Stimulated activated CD8-positive, alpha-beta memory T cell treated with anti-CD3 and anti-CD28 coated beads, Interleukin-4, amount 100 ng/mL, for 1 hour (primary cell): ENCODE measurements around the gene HMX1.

Source experiments
- DNase-seq, 2 donors: peaks; one replicate each; pipeline ENCODE4 v3.0.0-alpha.2; 2020; ENCODE audit warnings: low read depth in 2 of 2, low spot score in 1 of 2

Gene HMX1

DNA sequence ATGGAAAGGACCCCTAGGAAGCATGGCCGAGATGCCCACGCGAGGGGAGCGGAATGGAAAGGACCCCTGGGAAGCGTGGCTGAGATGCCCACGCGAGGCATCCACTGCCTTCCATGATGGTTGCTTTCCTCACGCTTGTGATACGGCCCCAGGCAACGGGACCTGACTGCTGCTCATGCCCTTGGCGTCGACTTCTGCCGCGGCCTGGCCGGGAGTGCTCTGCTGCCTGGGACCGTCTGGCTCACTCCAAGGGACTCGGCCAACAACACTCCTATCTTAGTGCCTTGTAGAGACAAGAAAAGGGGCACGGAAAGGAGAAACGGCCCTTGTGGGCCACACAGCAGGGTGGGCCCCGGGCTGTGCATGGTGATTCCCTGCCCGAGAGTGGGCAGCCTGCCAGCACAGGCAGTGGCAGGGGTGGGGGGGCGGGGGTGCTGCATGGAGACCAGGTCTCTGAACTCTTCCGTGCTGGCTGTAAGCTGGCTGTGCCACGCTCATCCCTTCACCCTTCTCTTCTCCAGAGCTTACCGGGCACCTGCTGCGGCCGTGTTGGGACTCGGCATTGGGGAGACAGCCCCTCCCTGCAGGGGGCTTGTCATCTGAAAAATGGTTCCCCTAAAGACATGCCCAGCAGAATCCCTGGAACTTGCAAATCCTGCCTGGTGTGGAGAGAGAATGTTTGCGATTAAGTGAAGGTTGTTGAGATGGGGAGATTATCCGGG is 38.6 kb upstream of the HMX1 start:
- no peak for DNase-seq

DNA sequence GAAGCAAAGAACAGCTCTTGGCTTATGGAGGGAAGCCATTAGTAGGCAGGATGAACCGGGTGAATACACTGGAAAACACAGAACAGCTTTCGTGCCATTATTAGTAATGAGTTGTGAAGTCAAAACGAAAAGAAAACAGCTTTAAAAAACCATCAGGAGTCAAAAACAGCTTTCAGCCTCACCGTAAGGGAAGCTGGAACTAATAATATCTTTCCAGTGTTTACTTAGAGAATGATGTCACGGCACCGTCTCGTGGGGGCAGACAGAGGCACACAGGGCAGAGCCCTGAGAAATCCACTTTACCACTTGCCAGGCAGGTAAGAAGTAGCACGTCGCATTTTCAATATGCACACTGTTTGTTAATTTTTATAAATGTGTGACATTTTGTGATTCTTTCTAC is 37.9 kb upstream of the HMX1 start:
- no peak for DNase-seq

DNA sequence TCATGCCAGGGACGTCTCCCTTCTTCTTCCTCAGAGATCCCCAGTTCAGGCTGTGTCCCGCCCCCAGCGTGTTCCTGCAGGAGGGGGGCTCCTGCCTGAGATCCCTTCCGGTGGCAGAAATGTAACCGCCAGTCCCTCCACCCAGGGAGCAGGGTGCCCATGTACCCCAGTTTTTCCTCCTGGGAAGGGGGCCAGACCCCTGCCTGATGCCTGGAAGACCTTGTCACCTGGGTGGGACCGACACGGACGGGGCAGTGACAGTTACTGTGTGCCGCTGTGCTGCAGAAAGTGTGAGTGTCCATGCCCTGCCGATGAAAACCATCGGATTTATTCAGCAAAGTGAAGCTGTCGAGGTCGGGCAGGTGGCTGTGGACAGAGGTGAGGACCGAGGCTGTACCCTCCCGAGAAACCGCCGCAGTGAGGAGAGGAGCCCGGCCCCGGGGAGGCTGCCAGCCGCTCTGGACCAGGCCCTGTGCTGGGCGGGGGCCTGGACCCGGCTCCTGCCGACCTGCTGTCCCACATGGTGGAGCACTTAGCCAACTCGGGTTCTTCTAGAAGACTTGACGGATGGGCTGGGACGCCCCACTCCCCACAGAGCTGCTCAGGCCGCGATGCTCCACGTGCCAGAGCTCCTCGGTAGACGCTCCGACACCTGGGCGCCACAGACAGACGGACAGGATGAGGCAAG is 36.7 kb upstream of the HMX1 start:
- no peak for DNase-seq

- no peak for DNase-seq
These were observed 36.1 kb upstream of the HMX1 start for GRCh38 chr4:8907596-8908205.

DNA sequence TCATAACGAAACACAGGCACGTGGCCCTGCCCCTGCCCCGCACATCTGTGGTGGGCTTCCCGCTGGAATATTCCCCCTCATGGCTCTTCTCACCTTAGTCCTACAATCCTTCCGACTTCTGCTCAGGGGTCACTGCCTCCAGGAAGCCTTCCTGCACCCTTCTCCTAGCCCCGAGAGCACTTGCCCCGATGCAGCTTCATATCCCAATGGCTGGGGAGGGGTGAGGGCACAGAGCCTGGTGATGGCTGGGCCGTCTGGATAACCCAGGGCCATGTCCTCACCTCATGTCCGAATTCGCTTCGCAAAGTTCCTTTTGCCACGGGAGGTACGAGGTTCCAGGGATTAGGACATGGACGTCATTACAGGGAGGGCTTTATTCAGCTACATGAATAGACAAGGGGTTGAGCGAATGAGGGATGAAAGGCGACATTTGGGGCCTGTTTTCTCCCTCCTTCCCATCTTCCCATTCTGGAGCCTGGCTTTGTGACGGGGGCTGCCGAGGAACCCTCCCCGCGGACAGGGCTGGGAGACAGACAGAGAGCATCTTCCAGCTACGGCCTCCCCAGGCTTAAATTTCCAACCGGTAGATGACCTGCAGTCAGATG is 35.5 kb upstream of the HMX1 start:
- no peak for DNase-seq

DNA sequence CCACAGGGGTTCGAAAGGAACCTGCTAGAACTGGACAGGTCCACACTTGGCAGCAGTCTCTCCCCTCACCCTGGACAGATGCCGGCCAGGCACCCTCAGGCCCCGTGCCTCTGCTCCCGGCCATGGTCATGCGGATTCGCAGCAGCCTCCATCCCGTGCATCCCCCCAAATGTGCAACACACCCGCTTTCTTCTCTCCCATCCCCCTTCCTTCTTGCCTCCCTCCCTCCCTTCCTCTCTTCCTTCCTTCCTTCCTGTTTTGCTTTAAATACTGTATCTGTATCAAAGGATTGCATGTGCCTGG is 35.0 kb upstream of the HMX1 start:
- no peak for DNase-seq

DNA sequence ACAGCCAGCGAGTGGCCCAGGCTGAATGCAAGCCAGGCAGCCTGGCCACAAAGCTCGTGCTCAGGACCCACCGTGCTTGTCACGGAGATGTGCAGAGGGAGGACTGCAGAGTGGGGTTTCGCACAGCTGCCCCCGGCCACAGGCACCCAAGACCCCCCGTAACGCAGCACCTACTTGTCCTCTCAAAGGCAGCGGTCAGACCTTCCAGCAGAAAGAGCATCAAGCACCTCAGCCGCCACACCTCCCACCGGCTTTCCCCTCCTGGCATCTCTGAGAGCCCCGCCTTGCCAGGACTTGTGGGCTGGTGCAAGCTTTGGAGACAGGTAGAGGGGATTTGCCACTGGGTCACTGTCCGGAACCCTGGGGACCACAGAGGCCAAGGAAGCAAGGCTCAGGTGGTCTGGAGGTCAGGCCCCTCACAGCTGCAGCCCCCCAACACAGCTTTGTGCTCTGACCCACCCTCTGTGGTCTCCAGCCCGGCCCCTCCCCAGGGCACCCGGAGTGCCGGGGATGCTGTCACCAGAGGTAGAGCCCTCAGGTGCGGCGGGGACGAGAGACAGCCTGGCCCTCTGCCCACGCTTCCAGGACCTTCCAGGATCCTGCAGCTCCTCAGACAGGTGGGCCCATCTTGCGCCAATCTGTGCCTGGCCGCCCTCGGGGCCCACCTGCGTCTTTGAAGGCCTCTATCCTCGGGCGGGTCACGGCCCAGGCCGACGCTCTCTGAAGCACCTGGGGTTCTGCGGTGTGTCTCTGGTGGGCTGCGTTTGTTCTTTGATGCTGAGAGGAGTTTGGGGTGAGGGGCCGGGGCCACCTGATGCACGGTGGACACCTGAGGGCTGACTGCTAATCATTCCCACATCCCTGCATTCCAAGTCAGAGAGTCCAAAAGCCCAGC is 34.4 kb upstream of the HMX1 start:
- no peak for DNase-seq

- no peak for DNase-seq
These were observed 33.7 kb upstream of the HMX1 start for GRCh38 chr4:8905226-8905772.

DNA sequence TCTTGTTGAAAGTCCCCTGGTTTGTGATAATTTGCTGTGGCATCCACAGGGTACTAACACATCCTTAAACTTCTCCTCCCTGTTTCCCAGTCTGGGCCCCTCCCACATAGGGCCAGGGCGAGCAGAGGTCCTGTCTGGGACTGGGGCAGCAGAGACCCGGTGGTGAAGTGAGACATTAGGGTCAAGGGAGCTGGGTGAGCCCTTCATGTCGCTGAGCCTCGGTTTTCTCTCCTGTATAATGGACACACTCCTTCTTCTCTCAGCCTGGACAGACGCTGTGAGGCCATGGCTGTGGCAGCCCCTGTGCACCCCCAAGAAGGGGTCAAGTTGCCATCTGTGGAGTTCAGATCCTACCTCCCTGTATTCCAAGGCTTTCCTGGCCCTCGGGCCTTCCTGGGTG is 33.0 kb upstream of the HMX1 start:
- DNase-seq: no peak

- no peak for DNase-seq
These were observed 32.4 kb upstream of the HMX1 start for GRCh38 chr4:8904041-8904501.

- DNase-seq: no peak
These were observed 29.7 kb upstream of the HMX1 start for GRCh38 chr4:8901335-8901734.

GRCh38 chr4:8900588-8900987 is 28.9 kb upstream of the HMX1 start:
- DNase-seq: no peak

DNA sequence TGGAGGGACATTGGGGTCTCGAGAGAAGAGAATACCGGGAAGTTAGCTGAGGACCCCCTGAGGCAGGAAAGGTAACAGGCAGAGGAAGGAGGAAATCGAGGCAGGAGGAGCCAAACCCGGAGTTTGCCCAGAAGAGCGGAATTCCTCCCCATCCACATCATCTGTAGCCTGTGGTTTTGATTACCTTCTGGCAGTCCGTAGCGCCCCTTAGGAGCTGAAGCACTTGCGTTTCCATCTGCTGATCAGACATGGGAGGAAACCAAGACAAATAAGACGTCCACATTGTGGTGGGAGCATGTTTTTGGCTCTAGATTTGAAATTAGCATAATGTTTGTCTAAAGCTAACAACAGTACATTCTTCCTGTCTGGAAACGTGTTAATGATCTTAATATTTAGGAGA is 26.8 kb upstream of the HMX1 start:
- no peak for DNase-seq

GRCh38 chr4:8897251-8898167 is 25.9 kb upstream of the HMX1 start:
- DNase-seq: no peak

DNA sequence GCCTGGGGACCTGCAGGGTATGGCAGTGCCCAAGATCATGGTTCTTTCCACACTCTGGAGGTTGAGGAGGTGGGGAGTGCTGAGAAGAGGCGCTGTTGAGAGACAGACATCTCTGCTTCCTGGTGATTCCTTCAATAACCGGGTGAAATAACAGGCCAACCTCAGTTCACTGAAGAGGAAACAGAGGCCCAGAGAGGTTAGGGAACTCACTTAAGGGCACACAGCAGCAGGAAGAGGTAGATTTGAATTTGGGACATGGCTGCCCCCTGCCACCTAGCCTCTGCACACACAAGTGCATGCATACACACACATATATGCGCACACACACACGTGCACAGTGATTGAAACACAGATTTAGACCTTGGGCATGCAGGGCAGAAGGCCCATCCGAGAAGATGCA is 24.9 kb upstream of the HMX1 start:
- DNase-seq: no peak

GRCh38 chr4:8896071-8896470 is 24.4 kb upstream of the HMX1 start:
- no peak for DNase-seq

DNA sequence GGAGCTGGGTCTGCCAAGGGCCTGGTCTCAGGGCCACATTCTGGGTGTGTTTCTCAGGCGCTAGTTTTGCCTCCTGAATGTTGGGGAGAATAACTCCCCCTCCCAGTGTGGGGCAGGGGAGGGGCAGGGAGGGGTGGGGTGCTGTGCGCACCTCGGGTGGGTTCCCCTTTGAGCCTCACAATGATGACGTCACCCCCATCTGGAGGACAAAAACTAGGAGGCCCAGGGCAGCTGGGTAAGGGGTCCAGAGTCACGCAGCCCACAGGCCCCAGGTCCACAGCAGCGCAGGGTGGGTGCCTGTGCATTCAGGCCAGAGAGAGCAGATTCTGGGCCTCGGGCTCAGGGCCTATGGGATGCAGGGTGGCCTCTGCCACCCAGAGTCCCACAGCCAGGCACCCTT is 23.7 kb upstream of the HMX1 start:
- DNase-seq: no peak

DNA sequence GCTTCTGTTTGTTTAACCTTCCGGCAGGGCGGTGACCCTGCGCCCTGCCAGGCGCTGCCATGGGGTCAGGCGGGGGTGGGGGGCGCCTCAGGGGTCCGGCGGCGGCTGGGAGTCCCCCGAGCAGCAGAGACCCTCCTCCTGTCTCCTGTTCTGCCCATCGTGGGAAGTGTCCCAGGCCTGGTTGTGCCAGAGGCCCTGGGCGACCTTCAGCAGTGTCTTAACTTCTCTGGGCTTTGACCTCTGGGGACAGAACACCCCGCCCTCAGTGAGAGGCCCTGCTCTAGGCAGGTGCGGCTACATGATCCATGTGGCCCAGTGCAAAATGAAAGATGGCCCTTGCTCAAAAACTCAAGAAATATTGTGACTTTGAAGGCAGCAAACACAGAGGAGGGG is 22.8 kb upstream of the HMX1 start:
- DNase-seq: no peak

DNA sequence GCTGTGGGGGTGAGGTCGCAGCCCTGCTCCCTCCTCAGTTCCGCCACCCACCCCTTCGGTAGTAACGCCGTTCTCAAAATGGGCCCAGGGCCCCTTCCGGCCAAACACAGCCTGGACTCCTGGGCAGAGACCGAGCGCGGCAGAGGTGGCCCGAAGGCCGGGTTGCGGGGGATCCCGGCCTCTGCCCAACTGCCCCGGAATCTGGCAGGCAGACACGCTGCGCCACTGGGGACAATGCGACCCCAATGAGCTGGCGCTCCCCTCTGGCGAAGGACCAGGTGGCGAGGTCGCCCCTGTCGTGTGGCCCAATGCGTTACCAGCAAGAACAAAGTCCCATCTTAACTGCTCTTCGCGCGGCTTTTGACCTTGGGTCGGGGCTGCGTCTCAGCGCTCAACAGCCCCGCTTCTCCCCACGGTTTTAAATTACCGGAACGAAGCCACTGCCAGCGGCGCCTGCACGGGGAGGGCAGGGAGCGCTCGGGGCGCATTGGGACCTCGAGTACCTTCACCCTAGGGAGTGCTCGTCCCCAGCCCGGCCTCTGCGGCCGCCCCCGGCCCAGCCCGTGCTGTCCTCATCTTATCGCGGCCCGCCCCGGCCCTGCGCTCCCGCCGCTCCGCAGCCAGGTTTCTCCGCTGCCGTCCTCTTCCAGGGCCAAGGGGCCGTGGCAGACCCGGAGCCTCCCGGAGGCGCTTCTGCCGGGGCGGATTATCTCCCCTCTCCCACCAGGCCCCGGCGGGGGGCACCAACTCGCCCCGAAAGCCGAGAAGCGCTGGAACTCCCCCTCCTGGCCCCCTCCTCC is 22.2 kb upstream of the HMX1 start:
- no peak for DNase-seq
